ENCODE data around the gene LRCH1. TPM values are rescaled to one million over a fixed set of nuclear protein-coding genes. Genes with fewer than 3 reads are reported as not detected.
A peak's percentile ranks its signal among the peaks of the same experiment; 100 is the strongest.

The LRCH1 gene
- total and polyA plus RNA-seq, 2 of the 13 experiments (the other 11 are each of a cell fraction or from before 2014, with no cell fraction given) = 4.1 to 12.6 TPM

GRCh38 chr13:46796515-46797474, 243.8 kb downstream of the LRCH1 start, which contains the start of gene ESD (continued):
- TF ChIP-seq KAT7 (CRISPR knock-in tag; IDR thresholded peaks at IDR 0.05; ENCODE audit: borderline replicate concordance) = peak; percentile 82
- TF ChIP-seq ZSCAN25 (CRISPR knock-in tag; IDR thresholded peaks at IDR 0.05) = no peak; the same call in none of the 2 replicates
- TF ChIP-seq E2F5 (CRISPR knock-in tag; conservative IDR thresholded peaks at IDR 0.05) = no peak
- peak; percentile 82 for TF ChIP-seq ISX (CRISPR knock-in tag; conservative IDR thresholded peaks at IDR 0.05)
- TF ChIP-seq TGIF2 (CRISPR knock-in tag; IDR thresholded peaks at IDR 0.05) = peak; percentile 58; the same call in 1 of the 2 replicates
- TF ChIP-seq RXRA (CRISPR knock-in tag; IDR thresholded peaks at IDR 0.05) = 0 out of 2 replicates have a peak, but pooled peaks have one; percentile 12
- TF ChIP-seq POGZ (CRISPR knock-in tag; IDR thresholded peaks at IDR 0.05) = peak; percentile 79
- no peak for TF ChIP-seq TBP (CRISPR knock-in tag; IDR thresholded peaks at IDR 0.05)
- peak; percentile 70; the same call in 1 of the 2 replicates for TF ChIP-seq KMT2A (CRISPR knock-in tag; IDR thresholded peaks at IDR 0.05)
- TF ChIP-seq U2AF1 (optimal IDR thresholded peaks at IDR 0.05; ENCODE audit: low read depth, low read length) = no peak
- peak; percentile 64; the same call in 1 of the 2 replicates for TF ChIP-seq TRAFD1 (CRISPR knock-in tag; IDR thresholded peaks at IDR 0.05; ENCODE audit: borderline replicate concordance)
- TF ChIP-seq ZNF263 (CRISPR knock-in tag; IDR thresholded peaks at IDR 0.05) = peak; percentile 96
- TF ChIP-seq ZBTB21 (CRISPR knock-in tag; IDR thresholded peaks at IDR 0.05) = peak; percentile 36; the same call in 1 of the 2 replicates
- TF ChIP-seq PPARG (CRISPR knock-in tag; conservative IDR thresholded peaks at IDR 0.05) = no peak
- no peak for TF ChIP-seq ZNF788 (CRISPR knock-in tag; IDR thresholded peaks at IDR 0.05; ENCODE audit: borderline replicate concordance)
- TF ChIP-seq ZNF557 (CRISPR knock-in tag; IDR thresholded peaks at IDR 0.05) = peak; percentile 44; the same call in 1 of the 2 replicates
- TF ChIP-seq ZBTB43 (CRISPR knock-in tag; conservative IDR thresholded peaks at IDR 0.05) = peak; percentile 64; the same call in 1 of the 2 replicates
- TF ChIP-seq KDM1A (CRISPR knock-in tag; IDR thresholded peaks at IDR 0.05) = no peak
- no peak for TF ChIP-seq NR3C1 (CRISPR knock-in tag; IDR thresholded peaks at IDR 0.05)
- TF ChIP-seq DPF2 (CRISPR knock-in tag; IDR thresholded peaks at IDR 0.05; ENCODE audit: borderline replicate concordance, low read depth) = no peak
- peak; percentile 69 for TF ChIP-seq ZNF547 (CRISPR knock-in tag; IDR thresholded peaks at IDR 0.05)
- TF ChIP-seq WIZ (CRISPR knock-in tag; IDR thresholded peaks at IDR 0.05) = peak; percentile 46
- TF ChIP-seq CBFB (CRISPR knock-in tag; IDR thresholded peaks at IDR 0.05) = 0 out of 2 replicates have a peak, but pooled peaks have one; percentile 13
- no peak for TF ChIP-seq LCORL (IDR thresholded peaks at IDR 0.05)
- TF ChIP-seq LCORL (CRISPR knock-in tag; IDR thresholded peaks at IDR 0.05) = peak; percentile 14; the same call in 1 of the 2 replicates
- TF ChIP-seq ZKSCAN5 (CRISPR knock-in tag; IDR thresholded peaks at IDR 0.05) = no peak; the same call in 1 of the 2 replicates

Data from HepG2 (cell line).